GM18517 (cell line): ENCODE results near the gene SLC29A4.

Experiments
- ATAC-seq: cut with Tn5 transposase; IDR thresholded peaks from one replicate; pipeline ENCODE4 v1.9.1; 2021; ENCODE audit warnings: mild to moderate bottlenecking, moderate library complexity; ENCODE audit not compliant: unreplicated experiment

SLC29A4 gene

DNA sequence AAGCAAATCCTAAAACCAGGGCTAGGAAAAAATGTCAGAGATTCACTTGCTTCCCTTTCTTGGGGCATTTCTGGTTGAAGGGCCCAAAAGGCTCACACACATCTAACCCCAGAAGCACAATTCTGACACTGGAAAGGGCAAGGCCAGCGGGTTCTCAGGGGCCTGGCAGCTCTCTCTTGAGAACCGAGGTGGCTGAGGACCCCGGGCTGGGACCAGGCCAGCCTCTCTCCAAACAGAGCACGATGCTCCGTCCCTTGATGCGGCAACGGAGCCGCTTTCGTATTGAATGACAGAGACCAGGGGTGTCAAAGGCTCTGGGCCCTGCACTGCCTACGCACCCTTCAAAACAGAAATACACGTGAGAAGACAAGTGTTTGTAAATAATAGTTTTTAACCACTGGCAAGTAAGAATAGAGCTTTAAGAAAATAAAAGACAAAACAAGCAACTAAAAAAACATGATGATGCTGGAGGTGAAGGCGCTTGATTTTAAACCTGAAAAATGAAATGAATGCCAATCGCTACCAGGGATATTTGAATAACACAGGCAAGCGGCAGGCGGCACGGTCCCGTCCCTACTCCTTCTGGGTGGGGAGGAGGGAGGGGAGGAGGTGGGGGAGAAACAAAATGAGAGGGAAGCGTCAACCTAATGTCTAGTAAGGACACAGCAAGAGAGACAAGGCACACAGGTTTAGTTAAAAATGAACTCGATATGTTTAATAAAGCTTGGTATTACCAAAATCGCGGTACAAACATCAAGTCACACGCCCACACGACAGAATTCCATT lies 68.0 kb downstream of the SLC29A4 start:
- ATAC-seq = no peak

DNA sequence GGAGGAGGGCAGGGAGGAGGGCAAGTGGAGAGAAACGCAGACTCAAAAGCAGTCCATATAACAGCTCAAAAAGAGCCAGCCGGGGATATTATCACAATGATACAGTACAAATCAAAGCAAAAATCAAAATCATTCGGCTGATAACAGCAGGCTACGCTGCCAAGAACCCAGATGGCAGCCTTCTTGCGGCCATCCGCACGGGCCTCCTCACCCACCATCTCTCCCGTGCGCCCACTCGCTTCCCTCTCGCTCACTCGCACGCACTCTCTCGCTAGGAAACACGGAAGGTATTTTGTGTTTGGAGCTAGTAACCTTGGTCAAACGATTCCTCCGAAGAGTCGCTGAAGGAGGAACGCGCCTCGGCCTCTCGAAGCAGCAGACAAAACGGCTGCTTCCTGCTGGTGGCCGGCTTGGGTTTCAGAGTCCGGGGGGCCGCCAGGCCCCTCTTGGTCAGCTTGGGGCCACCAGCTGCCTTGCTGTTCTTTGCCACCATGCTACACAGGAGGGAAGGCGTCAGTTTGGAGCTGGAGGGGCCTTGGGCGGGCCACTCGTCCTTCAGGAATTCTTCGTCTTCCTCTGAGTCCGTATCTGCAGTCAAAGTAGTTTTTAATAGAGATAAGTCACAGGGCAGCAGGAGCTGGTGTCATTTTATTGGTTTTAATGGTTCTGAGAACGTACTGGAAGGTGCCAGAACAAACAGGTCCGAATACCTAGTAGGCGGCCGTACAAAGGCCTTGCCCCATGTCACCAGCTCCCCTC lies 68.9 kb downstream of the SLC29A4 start:
- no peak for ATAC-seq

GRCh38 chr7:5352440-5353010 lies 69.8 kb downstream of the SLC29A4 start:
- no peak for ATAC-seq

DNA sequence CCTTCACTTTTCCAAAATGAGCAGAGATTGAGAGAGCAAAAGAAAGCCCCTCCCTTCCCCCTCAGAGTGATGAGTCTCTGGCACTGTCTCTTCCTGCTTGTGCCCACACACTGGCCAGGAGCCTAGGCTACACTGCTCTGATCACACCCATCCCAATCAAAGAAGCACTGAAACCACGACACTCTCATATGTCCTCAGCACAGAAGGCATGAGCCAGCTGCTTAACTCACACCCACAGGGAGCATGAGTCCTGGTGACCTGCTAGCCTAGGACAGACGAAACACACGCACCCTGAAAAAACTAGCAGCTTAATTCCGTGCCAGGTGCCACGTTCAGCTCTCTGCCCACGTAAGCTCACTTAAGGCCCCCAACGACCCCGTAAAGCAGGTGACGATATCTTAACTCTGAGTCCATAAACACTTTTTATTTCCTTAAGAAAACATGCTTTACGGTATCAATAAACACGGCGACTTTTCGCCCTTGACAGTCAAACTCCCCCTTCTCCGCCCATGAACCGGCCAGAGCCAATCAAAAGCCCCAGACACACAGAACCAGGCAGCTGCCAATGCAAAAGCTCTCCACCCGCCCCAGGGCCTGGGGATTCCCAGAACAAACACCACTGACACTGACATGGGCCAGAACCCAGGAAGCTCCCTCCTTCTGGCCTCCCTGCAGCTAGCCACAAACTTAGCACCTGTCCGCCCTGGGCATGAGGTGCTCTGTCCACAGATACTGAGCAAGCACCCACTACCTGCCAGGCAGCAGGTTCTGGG lies 71.9 kb downstream of the SLC29A4 start:
- no peak for ATAC-seq
